IPS DF 19.7 (cell line): Measurements from ENCODE around the gene BAZ1A.
A peak's percentile ranks its signal among the peaks of the same experiment; 100 is the strongest.
"Not testable (repeated sequence)": the region's sequence is repeated elsewhere in the genome, so short reads cannot be mapped to it uniquely, and the experiment has no call there.

Experiments used
- DNase-seq: peaks from one replicate; pipeline ENCODE4 v3.0.0-alpha.2; 2013; ENCODE audit warnings: low read depth, low spot score

The BAZ1A gene

DNA sequence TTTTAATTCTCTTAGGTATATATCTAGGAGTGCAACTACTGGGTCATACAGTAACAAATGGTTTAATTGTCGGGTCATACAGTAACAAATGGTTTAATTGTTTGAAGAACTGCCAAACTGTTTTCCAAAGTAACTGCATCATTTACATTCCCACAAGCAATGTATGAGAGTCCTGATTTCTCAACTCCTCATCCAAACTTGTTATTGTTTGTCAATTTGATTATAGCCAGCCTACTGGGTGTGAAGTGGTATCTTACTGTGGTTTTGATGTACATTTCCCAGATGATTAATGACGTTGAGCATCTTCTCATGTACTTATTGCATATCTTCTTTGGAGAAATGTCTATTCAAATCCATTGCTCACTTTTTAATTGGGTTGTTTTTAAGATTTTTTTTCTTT, 93.1 kb downstream of the BAZ1A start:
- no peak for DNase-seq

DNA sequence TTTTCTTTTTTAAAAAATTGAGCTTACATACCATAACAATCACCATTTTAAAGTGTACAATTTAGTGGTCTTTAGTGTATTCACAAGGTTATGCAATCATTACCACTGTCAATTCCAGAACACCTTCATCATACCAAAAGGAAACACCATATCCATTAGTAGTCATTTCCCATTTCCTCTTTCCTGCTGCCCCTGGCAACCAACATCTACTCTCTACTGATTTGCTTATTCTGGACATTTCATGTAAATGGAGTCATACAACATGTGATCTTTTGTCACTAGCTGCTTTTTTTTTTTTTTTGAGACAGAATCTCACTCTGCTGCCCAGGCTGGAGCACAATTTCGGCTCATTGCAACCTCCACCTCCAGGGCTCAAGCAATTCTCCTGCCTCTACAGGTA, 93.9 kb downstream of the BAZ1A start:
- no peak for DNase-seq

DNA sequence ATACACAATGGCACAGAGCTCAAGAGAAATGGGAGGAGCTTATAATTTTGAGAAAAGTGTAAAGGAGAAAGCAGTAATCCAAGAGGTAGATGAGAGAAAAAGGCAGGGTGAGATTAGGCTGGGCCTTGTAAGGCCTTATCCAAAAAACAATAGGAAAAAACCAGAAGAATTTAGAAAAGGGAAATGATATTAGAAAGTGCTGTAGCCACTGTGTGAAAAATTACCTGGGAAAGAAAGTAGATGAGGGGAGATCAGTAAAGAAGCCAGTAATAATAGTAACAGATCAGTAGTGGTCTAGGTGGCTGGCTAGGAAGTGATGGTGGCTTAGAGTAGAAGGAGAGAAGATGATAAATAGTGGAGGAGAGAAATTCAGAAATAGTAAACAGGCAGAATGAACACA, 94.5 kb downstream of the BAZ1A start:
- no peak for DNase-seq

DNA sequence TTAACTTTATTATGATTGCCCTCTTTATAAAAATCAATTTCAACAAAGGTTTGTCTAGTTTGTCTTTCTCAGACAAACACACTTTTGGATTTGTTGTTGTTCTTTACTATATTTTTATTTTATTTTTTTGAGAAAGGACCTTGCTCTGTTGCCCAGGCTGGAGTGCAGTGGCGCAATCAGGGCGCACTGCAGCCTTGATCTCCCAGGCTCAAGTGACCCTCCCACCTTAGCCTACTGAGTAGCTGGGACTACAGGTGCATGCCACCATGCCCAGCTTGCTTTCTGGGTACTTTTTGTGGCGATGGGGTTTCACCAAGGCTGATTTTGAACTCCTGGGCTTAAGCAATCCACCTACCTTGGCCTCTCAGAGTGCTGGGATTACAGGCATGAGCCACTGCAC, 96.4 kb downstream of the BAZ1A start:
- DNase-seq, result no peak

DNA sequence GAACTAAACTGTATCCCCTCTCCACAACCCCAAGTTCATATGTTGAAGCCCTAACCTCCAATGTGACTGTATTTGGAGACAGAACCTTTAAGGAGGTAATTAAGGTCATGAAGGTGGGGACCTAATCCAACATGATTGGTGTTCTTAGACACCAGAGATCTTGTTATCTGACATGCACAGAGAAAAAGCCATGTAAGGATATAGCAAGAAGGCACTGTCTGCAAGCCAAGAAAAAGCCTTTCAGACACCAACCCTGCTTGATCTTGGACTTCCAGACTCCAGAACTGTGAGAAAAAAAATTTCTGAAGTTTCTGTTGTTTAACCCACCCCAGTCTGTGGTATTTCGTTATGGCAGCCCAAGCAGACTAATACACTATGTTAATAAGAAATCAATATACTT, 98.5 kb downstream of the BAZ1A start:
- DNase-seq, result no peak

DNA sequence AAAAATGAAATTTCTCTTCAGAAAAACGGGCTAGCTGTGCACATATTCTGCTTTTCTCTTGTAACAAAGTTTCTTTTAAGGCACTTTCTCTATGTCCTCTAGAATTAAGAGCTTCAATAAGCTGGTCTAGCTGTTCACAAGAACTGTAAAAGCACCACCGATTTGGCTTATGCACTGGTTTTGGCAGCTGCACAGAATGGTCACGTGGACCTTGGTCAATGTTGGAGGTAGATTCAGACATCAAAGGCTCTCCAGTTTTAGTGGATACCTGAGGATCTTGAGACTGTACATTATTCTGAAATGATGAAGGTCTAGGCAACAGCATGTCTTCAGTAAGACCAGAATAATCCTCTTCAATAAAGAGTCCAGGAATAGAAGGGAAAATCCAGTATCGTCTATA, 99.2 kb downstream of the BAZ1A start:
- no peak for DNase-seq

DNA sequence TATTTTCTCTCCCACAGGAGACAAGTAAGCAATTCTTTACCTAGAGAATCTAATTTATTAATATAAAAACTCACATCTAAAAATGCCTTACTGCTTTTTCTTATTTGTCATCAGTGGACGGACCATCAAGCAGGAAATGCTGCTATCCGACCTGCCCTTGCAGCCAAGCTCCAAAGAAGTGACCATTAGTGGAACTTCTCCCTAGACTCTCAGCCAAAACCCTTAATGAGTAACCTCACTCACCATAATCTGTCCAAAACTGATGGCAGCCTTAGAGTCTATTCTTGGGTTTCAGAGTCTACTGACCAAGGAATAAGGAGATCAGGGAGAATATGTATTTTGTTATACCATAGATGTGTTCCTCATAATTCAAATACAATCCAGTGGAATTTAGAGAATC, 99.8 kb downstream of the BAZ1A start:
- no peak for DNase-seq

DNA sequence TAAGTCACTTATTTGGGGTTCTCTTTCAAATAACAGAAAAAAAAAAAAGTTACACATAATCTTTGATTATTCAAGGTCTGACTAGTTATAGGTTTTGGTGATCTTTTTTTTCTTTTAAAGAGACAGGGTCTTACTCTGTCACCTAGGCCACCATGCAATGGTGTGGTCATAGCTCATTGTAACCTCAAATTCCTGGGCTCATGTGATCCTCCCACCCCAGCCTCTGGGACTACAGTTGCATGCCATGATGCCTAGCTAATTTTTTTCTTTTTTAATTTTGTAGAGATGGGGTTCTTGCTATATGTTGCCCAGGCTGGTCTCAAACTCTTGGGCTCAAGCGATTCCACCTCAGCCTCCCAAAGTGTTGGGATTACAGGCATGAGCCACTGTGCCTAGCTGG, 104.3 kb downstream of the BAZ1A start:
- no peak for DNase-seq

DNA sequence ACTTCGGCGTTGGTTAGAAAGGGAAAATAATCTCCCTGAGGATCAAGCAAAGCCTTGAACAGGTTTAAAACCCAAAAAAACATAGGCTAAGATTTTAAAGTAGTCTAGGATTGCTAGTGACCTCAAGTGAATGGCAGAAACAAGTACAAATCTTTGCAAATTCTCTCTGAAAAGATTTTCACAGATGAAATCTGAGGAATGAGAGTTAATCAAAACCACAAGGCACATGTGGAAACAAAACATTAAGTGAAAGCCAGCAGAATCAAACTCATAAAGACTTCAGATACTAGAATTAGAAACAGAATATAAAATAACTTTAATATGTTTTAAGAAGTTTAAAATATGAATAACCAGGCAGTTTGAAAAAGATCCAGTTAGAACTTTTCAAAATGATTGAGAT, 108.6 kb downstream of the BAZ1A start:
- no peak for DNase-seq

DNA sequence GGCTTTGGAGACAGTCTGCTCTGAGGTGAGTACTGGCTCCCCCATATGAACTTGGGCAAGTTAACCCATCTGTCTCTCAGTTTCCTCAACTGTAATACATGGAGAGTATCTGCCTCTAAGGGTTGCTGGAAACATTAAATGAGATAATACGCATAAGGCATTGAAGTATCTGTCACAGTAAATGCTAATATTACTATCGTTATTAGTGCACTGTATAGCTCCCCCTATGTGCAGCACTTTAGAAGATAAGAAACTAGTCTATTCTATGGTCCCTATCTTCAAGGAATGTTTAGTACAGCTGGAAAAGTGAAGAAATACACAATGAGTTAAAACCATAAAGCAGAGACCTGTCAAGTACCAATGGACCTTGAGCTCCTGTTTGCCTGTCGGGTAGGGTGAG, 109.1 kb downstream of the BAZ1A start:
- no peak for DNase-seq

DNA sequence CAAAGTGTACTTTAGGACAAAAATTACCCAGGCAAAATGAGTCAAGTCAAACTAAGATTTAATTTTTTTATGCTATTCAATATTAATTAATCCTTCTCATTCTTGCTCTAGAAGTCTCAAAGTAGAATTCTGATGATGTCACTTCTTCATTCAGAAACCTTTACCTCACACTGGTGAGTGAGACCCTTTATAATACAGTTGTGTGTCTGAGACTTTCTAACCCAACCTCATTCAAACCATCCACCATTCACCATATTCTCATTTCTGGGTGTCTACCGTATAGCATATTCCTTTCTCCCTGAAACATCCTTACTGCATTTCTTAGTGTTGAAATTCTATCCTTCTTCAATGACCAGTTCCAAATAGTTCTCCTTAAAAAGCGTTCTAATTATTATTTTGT, 119.9 kb downstream of the BAZ1A start:
- no peak for DNase-seq

DNA sequence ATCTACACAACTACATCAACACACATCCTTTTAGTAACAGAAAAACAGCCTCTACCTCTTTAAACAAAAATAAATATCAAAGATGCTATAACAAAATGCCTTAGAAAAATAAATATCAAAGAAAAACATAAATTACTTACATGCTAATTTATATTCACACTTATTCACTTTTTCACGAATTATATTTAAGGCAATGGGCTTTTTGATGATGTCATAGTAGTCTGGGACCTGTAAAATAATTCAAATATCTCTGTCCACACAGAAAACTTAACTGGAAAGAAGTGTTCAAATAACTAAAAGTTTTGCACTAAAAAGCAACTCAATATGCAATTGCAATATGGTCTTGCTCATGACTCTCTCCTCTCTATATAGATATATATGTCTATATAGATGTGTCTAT, 120.5 kb downstream of the BAZ1A start:
- DNase-seq, result no peak

DNA sequence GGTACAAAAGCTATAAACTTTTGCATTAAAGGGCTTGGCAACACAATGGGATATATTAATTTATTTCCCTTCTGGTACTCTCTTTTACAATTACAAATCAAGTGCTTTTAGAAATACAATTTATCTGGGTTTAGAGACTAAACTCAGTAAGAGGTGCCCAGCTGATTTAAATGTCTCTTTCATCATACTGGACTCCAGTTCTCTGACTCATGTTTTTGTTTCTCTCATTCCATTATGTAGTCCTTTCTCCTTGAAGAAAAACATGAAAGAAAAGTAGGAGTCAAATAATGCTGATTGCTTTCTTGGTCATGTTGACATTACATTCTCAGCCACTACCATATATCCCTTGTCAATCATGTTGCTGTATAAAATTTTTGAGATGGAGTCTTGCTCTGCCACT, 124.5 kb downstream of the BAZ1A start:
- no peak for DNase-seq

DNA sequence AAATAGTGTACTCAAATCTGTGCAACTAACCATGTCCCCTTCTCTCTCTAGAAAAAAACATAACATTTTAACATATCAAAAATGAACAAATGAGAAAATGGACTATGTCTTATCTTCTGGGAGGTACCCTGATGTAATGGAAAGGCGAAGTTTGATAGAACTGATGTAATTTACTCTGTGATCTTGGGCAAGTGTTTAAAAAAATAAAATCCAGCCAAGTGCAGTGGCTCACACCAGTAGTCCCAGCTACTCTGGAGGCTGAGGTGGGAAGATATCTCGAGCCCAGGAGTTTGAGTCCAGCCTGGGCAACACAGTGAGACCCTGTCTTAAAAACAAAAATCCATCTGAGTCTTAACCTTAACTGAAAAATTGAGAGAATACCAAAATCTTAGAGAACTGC, 124.9 kb downstream of the BAZ1A start:
- no peak for DNase-seq

DNA sequence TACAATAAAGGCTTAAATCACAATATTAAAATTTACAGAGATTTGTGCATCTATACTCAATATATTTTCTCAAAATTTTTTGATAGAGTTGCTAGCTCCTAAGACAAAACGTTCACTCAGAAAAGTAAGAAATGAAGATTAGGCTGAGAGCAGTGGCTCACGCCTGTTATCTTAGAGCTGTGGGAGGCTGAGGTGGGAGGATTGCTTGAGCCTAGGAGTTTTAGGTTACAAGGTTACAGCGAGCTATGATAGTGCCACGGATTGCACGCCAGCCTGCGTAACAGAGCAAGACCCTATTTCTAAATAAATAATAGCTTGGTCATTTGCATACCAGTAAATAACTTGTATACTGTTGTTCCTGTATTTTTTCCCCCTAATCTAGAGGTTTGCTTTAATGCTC, 125.8 kb downstream of the BAZ1A start:
- DNase-seq, result no peak

DNA sequence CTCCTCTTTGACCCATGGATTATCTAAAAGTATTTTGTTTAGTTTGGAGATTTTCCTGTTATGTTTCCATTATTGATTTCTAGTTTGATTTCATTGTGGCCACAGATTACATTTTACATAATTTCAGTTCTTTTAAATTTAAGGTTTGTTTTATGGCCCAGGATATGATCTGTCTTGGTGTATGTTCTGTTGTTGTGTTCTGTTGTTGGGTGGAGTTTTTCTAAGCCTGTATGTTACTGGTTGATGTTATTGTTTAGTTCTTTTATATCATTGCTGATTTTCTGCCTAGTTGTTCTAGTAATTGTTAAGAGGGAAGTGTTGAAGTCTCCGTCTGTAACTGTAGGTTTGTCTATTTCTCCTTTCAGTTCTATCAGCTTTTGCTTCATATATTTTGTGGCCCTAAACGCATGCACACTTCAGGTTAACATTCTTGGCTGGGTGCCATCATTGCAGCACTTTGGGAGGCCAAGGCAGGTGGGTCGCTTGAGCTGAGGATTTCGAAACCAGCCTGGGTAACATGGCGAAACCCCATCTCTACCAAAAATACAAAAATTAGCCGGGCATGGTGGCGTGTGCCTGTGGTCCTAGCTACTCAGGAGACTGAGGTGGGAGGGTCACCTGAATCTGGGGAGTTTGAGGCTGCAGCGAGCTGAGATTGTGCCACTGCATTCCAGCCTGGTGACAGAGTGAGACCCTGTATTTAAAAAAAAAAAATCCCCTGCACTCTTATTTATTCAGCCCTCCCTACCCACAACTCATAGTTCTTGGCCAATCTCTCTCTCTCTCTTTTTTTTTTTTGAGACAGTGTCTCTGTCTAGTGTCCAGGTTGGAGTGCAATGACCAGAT, 132.7 kb downstream of the BAZ1A start:
- no peak for DNase-seq

DNA sequence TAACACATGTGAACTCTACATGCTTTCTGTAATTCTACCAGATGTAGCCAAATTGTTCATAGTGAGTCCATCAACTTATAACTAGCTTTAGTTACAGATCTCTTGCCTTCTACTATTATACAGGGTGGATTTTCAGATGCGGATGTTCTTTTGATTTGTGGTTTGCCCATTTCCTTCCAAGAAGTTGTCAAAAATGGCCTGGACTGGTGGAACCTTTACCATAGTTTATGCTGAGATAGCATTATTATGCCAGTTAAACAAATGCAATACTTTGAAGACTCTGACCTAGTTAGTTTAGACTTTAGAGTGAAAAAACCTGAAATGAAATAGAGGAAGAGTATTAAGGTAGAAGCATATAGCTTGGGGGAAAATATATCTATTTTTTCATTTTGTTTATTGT, 133.3 kb downstream of the BAZ1A start:
- no peak for DNase-seq

DNA sequence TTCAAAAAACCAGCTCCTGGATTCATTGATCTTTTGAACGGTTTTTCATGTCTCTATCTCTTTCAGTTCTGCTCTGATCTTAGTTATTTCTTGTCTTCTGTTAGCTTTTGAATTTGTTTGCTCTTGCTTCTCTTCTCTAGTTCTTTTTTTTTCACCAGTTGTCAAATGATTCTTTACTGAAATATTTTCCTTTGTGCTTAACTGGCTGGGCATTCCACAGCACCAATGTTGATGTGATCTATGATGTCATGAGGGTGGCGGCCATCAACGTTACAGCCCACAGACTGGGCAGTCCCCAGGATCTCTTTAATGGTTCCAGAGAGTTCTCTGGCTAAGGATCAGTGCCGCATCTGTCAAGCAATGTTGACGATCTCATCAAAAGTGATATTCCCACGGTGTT, 135.0 kb downstream of the BAZ1A start:
- not testable (repeated sequence) for DNase-seq

DNA sequence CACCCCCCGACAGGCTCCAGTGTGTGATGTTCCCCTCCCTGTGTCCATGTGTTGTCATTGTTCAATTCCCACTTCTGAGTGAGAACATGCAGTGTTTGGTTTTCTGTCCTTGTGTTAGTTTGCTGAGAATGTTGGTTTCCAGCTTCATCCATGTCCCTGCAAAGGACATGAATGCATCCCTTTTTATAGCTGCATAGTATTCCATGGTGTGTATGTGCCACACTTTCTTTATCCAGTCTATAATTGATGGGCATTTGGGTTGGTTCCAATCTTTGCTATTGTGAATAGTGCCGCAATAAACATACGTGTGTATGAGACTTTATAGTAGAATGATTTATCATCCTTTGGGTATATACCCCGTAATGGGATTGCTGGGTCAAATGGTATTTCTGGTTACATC, 138.1 kb downstream of the BAZ1A start:
- not testable (repeated sequence) for DNase-seq

DNA sequence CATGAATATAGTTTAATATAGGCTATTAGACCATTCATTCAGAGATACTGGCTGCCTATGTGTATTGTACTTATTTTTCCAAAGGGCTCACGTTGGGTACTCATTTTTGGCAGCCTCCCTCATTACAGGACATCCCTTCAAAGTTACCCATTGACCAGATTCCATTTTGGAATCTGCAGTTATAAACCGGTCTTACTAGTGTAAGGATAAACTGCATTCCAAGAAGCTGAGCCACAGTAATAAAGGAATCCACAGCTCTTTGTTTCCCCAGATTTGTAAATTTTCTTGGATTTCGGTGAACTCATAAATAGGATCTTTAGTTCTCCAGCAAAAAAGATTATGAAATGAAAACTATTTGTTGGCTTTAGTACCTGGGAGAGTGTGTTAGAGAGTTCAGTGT, 141.9 kb downstream of the BAZ1A start:
- no peak for DNase-seq

DNA sequence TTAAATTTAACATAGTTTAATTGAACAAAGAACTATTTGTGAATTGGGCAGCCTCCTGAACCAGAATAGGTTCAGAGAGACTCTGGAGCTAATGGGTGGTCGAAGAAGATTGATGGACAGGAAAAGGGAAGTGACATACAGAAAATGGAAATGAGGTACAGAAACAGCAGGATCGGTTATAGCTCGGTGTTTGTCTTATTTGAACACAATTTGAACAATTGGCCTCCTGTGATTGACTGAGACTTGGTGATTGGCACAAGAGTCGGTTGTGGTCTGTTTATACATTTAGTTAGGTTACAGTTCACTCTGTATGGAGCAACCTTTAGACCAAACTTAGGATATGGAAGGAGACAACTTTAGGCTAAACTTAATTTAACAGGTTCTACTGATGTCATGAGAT, 142.4 kb downstream of the BAZ1A start:
- no peak for DNase-seq

DNA sequence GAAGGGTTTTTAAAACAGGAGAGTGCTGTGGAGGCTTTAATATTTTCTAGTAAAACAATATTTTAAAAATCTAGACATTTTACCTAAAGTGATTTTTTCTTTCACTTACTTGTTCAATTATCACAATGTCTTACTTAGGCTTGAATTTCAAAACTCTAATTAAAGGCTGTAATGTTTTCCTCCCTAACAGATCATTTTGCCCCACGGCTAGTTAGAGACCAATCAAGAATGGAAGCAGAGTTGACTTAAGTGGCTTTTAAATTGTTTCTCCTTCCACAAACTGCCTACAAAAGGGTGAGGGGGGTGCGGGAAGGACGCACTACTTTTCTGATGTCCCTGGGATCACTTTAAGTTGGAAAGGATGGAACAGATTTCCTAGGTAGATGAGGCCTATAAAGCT, 151.3 kb downstream of the BAZ1A start:
- DNase-seq, result no peak

DNA sequence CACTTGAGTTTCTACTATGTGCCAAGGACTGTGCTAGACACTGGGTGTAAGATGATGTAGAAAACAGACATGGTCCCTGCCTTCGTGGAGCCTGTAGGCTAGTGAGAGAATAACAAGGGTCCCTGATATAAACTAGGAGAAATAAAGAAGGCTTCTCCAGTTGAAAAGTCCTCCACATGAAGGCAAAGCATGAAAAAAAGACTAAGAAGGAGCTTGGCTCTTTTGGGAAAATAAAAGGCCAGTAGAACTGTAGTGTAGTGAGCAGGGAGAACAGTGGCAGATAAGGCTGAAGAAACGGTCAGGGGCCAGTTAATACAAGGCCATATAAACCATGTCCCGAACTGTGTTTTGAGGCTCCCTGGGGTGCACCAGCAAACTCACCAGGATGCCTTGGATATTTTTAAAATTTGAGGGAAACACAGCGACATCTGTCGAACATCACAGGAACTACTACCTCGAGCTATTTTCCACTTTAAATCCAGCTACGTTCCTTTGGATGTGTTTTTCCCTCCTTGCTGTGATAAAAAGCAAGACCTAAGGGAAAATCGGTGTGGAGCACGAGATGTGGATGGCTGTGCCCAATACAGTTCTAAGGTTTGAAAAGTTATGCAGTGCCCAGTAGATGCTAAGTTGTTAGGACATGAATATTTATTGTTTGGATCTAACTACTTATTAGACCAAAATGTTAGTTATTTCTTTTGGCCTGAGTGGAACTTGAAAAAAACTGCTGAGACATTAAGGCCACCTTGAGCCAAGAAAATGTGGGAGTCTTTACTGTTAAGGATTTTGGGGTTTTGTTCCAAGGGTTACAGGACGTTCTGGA, 152.2 kb downstream of the BAZ1A start:
- peak; percentile 9 for DNase-seq
